Thyroid gland (tissue), 4 donors: Measurements from ENCODE around the gene ULK2.

Experiments used
- POLR2A ChIP-seq, 2 donors: fragments of 450-650 bp; IDR thresholded peaks; one replicate each; pipeline ENCODE4 v1.6.1; 2017; ENCODE audit warnings: antibody characterized with exemption in 2 of 2, mild to moderate bottlenecking in 2 of 2, moderate library complexity in 1 of 2
- TF ChIP-seq, protein P1 (sequence below), 6 experiments: fragments of 200-600 bp in 3 of 6; fragments of 450-650 bp in 3 of 6; sonication (generic) in 3 of 6; IDR thresholded peaks; one replicate each; pipeline ENCODE4 v1.5.1; 2016 to 2019; ENCODE audit warnings: antibody characterized with exemption in 6 of 6, mild to moderate bottlenecking in 2 of 6, inconsistent platforms in 1 of 6, moderate library complexity in 1 of 6

DNA sequence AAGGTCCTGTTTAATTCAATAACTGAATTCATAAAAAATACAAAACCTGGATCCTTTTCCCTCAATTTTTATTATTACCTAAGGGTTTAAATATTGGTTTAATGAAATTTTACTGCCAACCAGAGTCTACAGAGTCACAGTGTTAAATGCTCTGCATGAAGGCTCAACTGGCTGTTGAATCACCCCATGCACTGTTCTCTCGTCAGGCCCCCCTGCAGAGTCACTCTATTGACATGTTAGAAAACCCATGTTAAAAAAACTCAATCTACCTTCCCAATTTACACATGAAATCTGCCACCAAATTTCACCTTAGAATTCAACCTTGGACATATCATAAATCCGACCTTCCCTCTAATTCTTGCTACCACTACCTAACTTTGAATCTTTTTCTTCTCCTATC is 43.3 kb upstream of the ULK2 start:
- TF ChIP-seq, protein P1, sequence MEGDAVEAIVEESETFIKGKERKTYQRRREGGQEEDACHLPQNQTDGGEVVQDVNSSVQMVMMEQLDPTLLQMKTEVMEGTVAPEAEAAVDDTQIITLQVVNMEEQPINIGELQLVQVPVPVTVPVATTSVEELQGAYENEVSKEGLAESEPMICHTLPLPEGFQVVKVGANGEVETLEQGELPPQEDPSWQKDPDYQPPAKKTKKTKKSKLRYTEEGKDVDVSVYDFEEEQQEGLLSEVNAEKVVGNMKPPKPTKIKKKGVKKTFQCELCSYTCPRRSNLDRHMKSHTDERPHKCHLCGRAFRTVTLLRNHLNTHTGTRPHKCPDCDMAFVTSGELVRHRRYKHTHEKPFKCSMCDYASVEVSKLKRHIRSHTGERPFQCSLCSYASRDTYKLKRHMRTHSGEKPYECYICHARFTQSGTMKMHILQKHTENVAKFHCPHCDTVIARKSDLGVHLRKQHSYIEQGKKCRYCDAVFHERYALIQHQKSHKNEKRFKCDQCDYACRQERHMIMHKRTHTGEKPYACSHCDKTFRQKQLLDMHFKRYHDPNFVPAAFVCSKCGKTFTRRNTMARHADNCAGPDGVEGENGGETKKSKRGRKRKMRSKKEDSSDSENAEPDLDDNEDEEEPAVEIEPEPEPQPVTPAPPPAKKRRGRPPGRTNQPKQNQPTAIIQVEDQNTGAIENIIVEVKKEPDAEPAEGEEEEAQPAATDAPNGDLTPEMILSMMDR (IDR thresholded peaks at IDR 0.05) = no peak
- TF ChIP-seq POLR2A (IDR thresholded peaks at IDR 0.05) = no peak
